Anterior cingulate cortex (tissue), 58 donors: Measurements from ENCODE around the gene UGT1A3.
A peak's percentile ranks its signal among the peaks of the same experiment; 100 is the strongest.

Experiments used
- DNase-seq, 58 donors: peaks; one replicate each; lab custom pipeline; 2025; lab: John Stamatoyannopoulos, UW

UGT1A3 gene

DNA sequence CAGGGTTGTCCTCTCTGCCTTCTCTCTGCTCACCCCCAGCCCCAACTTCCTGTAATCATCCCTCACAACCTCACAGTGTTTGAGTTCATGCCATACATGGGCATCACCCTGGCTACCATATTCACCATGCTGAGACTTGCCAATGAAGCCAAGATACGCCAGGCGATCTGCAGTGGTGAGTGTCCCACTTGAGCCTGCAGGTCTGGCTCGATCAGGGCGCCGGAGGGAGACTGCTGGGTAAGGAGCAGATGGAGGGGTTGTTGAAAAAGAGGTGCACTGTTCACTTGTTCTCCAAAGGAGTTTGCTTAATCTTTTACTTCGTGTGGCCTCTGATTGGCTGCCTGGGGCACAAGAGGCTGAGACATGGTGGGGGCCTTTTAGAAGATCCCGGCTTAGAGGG lies 63.9 kb downstream of the UGT1A3 start:
- no peak for DNase-seq

DNA sequence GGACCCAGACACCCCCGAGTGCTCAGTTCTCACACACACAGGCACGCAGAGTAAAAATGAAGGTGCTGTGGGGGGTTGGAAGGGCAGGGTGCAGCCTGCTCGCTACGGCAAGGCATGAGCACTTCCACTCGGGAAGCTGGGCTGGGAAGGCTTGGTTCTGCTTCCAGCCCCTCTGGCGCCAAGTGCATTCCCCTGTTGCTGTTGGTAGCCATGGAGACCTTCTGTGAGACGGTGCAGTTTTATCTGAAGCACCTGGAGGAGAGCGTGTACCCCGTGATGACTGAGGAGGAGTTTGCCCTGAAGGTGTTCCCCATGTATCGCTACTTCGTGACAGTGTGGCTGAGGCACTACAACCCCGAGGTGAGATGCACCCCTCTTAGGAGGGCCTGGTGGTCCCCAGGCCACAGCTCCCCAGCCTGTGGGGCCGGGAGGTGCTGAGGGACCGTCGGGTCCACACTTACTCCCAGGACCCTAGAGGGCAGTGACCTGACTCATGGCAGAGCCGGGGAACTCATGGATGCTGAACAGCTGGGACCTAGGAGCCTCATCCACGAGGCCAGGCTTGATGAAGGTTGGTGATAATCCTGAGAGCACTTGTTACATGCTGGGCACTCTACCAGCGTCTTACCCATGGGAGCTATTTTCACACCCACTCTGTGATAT lies 64.8 kb downstream of the UGT1A3 start:
- no peak for DNase-seq

DNA sequence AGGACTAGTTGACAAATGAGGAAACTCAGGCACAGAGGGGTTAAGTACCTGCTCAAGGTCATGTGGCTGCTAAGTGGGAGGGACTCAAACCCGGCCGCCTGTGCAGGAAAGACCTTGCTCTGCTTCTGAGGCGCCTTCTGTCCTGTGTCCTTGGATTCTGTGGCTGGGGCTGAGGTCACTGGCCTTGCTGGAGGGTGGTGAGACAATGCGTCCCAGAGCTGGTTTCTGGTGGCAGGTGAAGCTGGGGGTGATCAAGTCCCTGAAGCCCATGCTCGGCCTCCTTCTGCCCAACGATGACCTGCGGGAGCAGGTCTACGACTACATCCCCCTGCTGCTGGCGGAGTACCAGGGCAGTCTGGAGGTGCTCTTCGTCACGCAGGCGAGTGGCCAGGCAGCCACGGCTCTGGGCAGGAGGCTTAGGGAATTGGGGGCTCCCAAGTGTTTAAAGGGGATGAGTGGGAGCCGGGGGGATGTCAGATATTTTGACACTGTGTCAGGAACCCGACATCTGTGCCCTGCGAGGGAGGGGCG lies 65.4 kb downstream of the UGT1A3 start:
- DNase-seq = no peak

DNA sequence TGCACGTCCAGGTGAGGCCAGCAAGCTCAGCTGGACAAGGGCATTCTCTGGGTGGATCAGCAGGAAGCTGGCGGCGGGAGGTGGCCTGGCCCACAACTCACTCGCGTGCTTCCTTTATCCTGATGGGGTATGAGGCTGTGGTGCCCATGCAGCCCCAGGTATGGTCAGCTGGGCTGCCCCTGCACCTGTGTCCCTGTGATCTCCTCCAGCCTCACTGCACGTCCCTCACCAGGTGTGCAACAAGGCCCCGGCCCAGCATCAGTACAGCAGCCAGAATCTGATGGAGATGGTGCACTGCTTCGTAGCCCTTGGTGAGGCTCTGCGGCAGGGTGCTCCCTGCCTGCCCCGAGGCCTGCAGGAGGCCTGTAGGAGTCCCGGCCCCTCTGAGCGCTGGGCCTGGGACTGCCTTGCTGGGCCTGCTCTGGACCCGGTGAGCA lies 66.9 kb downstream of the UGT1A3 start:
- no peak for DNase-seq

DNA sequence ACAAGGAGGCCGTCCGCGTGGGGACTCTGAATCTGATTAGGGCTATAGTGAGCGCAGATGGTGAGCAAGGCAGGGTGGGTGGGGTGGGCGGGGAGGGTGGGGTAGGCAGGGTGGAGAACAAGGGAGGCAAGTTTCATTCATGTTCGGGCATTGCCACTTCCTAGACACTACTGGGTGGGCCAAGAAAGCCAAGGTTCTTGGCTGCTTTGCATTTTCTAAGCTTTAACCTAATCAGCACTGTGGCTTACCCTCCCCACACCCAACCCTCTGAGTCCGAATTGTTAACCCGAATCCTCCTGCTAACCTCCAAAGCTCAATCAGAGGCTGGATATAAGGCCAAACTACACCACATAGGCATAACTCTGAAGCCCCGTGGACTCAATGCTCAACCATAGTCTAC lies 67.4 kb downstream of the UGT1A3 start:
- peak in 1 of 58 donors; percentile 8 for DNase-seq

DNA sequence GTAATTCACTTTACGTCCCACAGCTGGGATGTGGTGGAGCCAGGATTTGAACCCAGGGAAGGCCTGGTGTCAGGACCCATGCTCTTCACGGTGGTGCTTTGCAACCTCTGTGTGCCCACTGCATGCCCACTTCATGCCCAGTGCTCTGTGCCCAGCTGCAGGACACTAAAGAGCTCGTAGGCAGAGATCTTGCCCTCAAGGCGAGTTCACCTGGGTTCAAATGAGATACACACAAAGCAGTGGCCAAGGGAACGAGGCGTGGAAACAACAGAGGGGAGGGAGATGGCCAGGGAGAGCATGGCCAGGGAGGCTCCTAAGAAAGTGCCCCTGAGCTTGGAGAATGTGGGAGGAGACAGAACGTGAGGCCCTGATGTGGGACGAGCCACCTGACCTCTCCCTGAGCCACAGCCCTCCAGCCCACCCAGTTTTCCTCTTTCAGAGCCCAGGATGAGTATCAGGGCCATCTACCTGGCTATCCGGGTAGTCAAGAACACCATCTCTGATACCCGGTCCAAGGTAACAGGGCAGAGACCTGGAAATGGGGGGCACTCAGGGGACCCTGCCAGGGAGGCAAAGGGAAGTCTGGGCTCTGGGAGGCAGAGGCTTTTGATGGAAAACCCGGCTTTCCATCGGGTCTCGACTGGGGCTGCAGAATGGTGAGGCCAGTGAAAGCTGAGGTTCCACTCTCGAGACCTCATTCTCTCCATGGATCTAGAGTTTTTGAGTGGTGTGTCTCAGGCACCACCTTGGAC lies 69.7 kb downstream of the UGT1A3 start:
- DNase-seq = no peak

DNA sequence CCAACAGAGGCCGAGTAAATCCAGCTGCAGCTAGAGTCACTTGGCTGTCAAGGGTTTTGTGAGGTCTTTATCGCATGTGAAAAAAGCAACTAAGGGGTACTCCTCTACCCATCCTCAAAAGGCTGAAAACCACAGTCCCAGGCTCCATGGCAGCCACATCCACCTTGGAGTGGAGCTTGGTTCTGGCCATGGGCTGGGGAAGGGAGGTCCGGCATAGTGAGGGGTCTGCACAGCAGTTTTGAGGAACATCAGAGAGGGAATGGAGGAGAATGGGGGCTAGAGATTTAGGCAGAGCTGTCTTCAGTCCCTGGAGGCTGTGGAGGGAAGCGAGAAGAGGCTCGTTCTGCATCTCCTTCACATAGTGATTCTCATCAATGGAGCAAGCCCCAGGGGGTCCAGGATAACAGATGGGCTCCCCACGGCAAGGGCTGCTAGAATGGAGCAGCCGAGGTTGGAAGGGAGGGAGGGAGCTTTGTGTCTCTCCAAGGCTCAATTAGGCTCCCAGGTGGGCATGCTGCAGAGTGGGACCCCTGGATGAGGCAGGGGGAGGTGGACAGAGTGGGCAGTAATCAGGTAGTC lies 70.3 kb downstream of the UGT1A3 start:
- no peak for DNase-seq

DNA sequence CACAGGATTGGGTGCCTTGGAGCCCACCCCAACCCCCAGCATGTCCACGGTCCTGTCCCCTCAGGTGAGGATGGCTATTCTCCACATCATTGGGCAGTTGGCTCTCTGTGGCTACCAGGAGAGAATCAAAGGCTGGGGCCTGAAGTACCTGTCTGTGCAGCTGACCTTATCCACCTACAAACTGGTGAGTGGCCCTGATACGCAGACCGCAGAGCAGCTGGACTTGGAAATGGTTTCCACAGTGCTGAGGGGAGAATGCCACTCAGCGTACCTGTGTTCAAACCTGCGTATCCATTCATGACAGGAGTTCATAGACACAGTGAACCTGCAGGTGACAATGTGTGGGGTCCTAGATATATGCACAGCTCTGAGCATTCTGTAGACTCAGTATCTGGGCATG lies 70.9 kb downstream of the UGT1A3 start:
- DNase-seq = no peak

DNA sequence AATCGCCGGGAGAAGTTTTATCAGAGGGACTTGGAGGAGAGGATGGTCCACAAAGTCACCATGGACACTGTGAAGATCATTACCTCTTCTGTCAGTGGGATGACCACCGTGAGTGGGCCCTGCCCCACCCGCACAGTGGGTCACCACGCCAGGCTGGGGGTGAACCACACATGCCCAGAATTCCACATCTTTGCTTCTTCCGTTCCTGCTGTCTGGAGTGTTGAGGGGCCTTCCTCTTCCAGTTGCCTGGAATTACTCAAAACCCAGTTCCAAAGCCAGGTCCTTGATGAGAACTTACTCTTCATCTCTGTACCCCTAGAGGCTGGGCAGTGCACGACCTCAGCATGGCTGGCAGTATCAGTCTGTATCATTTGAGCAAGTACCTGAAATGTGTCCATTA lies 71.4 kb downstream of the UGT1A3 start:
- DNase-seq = no peak

DNA sequence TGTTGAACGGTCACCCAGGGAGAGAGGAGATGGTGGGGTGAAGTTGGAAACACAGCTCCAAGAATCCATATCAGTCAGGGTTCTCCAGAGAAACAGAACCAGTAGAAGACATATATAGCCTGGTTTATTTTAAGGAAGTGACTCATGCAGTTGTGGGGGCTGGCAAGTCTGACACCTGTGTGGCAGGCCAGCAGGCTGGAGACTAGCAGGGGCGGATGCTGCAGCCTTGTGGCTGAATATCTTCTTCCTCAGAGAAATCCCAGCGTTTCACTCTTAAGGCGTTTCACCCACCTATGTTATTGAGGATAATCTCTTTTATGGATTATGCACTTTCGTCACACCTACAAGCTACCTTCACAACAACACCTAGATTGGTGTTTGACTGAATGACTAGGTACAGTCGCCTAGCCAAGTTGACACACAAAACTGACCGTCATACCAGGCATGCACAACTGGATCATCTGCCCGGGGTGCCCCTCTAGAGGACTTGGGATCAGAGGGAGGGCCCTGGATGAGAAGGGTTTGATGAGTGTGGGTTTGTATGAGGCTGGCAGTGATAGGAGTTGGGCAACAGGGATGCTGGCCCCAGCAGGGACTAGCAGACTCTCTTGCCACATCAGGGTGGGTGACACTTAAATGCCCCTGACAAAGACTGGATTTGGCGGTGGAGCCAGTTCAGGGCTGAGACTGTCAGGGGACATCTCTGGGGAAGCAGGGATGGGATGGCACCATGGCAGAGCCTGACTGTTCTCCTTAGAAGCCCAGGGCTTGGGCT lies 72.7 kb downstream of the UGT1A3 start:
- DNase-seq = peak in 14 of 58 donors; percentile 2 to 39 (median 11)

DNA sequence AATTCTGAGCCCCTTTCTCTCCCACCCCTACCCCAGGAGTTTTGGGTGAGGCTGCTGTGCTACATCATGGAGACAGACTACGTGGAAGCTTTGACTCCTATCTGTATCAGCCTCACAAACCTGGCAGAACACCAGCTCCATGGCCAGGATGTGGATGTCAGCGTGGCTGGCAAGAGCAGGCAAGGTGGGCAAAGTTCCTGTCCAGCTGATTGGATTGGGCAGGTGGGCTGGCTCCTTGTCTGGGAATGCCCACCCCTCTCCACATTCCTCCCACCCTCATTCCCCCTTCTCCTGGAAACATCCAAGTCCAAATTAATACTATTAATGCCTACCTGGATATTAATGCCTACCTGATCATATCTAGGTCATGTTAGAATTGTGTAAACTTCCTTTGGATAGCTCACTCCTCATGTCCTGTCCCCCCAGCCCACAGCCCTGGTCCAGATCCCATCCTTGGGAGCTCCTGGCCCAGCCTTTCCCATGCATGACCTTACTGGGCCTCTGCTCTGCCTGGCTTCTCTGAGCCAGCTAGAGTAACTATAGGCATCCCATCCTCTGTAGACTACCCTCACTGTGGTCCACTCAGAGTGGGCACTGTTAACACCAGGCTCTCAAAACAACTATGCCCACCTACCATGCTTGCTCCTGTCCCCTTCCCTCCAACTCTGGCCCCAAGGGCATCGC lies 73.4 kb downstream of the UGT1A3 start:
- no peak for DNase-seq

DNA sequence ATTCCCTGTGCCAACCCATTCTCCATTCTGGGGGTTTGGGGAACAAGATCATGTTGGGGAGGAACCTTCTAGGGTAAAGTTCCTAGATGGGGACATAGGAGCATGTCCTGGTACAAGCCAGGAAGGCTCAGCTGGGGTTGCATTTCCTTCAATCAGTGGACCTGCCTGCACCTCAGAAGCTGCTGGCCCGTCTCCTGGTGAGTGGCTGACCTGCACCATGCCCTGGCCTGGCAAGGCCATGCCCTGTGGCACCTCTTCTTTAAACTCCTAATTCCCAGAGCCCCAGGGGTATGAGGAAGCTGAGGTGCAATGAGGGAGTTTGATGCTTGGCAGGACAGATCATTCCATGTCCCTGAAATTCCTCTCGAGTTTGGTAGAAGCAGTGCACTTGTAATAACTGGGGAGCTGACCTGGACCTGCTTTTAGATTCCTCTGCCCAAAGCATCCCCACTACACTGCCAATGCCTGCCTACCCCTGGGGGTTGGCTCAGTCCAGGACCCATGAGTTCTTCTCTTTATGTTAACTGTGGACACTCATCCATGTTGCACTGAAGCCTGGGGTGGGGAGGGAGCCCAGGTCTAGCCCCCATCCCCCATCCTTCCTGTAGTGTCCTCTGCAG lies 74.6 kb downstream of the UGT1A3 start:
- no peak for DNase-seq

DNA sequence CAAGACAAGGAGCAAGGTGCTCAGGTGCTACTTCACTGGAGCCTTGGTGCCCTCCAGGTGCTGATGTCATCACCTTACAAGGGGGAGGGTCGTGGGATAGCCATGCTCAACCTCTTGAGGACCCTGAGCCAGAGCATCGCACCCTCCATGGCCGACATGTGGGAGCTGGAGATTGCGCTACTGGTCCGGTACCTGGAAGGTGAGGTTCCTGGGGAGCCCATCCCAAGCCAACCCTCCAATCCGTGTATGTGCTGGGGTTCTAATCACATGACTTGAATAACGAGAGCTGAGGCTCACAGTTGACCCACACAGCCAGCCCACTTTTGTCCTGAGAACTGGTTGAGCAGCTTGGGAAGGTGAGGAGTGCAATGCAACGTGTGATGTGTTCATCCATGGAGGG lies 75.2 kb downstream of the UGT1A3 start:
- DNase-seq = no peak

DNA sequence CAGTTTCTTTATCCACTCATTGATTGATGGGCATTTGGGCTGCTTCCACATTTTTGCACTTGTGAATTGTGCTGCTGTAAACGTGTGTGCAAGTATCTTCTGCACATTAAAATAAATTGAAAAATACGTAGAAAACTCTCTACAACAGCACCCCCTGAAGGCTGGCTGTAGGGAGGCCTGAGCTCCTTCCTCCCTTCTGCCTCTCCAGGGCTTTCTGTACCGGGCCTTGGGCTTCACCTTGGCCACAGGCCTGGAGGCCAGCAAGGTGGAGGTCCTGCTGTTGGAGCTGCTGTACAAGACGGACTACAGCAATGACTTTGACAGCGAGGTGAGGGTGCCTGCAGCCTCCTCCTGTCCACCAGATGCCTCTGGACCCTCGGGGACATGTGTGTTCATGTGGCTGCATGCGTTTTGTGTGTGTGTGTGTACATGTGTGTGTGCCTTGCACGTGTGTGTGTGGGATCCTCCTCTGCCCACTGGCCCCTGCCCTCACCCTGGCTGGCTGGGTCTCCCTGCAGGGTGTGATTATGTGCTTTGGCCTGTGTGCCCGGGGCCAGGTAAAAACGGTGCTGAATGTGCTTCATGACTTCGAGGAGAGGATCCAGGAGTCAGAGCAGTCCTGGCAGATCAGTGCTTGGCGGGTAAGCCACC lies 78.5 kb downstream of the UGT1A3 start:
- no peak for DNase-seq

DNA sequence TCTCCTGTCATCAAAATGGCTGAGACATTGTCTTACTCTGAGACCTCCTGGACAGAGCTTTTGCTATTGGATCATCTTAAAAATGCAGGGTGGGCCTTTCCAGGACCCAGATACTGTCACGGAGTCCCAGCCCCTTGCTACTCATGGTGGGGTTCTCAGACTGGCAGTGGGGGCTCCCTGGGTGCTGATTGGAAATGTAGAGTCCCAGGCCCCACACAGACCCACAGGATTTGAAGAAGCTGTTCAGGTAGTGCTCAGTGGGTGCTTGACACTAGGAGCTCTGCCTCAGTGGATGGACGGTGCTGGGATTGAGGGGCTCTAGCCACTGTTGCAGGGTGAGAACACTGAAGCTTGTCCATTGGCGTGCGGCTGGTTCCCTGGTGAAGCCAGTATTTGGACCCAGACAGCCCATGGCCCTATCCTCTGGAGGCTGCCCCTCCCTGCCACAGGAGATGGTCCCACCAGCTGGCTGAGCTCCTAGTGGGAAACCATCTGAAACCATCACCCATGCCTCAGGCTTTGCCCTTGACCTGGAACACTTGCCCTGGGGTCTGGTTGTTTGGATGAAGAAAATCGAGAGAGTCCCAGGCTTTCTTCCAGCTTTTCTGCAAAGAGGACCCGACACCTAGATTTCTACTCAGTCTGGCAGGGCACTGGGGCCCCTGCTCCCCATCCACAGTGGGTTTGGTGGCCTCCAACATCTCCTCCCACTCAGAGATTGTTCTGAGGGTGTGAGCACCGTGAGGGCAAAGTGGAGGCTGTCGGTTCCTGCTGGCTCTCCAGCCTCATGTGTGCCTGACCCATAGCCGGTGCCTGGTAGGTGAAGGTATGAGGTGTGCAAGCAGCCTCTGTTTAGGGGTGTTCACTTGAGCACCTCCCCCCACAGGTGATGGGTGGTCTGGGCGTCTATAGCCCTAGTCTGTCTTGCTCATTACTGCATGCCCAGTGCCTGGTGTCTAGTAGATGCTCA lies 79.4 kb downstream of the UGT1A3 start:
- DNase-seq = no peak

DNA sequence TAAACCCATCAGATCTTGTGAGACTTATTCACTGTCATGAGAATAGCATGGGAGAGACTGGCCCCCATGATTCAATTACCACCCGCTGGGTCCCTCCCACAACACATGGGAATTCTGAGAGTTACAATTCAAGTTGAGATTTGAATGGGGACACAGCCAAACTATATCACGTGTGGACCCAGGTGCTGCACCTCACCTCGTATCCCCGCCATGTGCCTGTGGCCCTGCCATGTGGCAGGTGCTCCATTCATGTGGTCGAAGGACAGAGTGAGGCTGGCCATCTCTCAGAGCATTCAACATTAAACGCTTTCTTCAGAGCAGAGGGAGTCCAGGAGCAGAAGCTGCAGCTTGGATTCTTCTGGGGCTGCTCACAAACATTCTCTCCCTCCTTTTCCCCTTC lies 81.5 kb downstream of the UGT1A3 start:
- DNase-seq = no peak

DNA sequence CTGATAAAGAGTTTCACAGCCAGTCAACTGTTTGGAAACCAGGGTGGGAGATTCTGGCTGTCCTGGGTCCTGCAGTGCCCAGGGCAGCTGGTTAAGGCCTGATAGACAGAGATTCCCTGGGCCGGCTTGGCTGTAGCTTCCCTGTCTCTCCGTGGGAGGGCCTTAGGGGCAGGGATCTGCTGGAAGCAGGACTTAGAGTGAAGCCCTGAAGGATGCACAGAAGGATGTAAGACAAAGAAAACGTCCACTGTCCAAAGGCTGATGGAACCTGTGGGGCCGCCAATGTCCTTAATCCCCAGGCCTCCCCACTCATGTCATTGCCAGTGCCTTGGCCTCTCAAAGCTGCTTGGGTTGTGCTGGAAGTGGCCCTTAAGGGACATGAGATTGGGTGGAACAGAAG lies 82.2 kb downstream of the UGT1A3 start:
- DNase-seq = no peak

DNA sequence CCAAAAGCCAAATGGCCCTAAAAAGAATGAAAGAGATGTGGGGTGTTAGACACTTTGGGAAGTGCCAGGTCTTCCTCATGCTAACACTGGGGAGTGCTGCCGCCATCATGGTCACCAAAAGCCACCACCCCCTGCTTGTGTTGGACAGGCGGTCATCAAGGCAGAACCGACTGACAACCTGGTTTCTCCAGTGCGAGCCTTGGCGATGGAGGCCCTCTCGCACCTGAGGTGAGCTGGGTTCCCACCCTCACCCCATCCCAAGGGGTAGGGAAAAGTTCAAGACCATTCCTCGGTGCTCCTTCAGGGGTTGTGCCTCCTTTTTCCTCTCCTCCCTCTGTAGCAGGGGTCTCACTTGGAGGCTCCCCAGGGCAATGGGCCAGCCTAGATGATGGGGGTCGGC lies 82.9 kb downstream of the UGT1A3 start:
- no peak for DNase-seq
